ENCODE data around the gene GBX2. TPM values are rescaled to one million over a fixed set of nuclear protein-coding genes. Genes with fewer than 3 reads are reported as not detected.

GBX2 gene
- total and polyA plus RNA-seq, 9 of the 15 experiments (the other 6 are each of a cell fraction or from before 2014, with no cell fraction given) = 0.03 to 0.53 (median 0.27) TPM; not detected in 1

DNA sequence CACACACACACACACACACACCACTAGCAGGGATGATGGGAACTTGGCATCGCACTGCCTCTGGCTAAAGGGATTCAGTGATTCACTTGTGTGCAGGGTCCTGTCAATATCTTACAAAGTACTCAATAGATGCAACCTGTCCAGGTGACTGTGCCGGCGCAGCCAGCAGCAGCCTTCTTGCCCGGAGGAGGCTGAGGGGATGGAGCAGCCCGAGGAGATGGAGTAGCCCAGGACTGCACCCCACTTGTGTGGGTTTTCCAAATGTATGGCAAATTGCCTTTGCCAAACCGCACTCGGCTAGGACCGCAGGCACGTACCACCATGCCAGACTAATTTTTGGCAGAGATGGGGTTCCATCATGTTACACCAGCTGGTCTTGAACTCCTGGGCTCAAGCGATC, 31.1 kb downstream of the GBX2 start:
- Histone ChIP-seq H3K27ac (ENCODE audit: extremely low read depth, low read depth, low read length) (no peak overlapping the region), H3K4me2 (ENCODE audit: insufficient read depth, low read length) (no peak overlapping the region), H4K20me1 (replicated peaks; ENCODE audit: control insufficient read depth, insufficient read depth, low read length) (no peaks in the 10 kb centered on the region), H3K4me1 (replicated peaks in 1 of 2; ENCODE audit: control insufficient read depth in 2 of 2, insufficient read depth in 2 of 2, low read length in 2 of 2) (peaks cover 0 to 5% of the 10 kb centered on the region in 2 experiments; a peak in 2 of 5 replicates), H3K27me3 (ENCODE audit: control insufficient read depth in 2 of 2, insufficient read depth in 2 of 2, low read length in 2 of 2) (peaks cover 0 to 10% of the 10 kb centered on the region in 2 experiments; a peak in 1 of 5 replicates), H3K79me2 (ENCODE audit: control insufficient read depth, insufficient read depth, low read length) (no peaks in the 10 kb centered on the region), H3K36me3 (ENCODE audit: control insufficient read depth, insufficient read depth, low read length) (no peaks in the 10 kb centered on the region), H3K9me1 (ENCODE audit: control insufficient read depth, insufficient read depth, low read length) (no peaks in the 10 kb centered on the region), H3K9ac (ENCODE audit: insufficient read depth in 1 of 2, low read depth in 2 of 2, low read length in 2 of 2) (no peak overlapping the region), H3K9me3 (replicated peaks; ENCODE audit: control insufficient read depth, insufficient read depth, low read depth, low read length) (no peaks in the 10 kb centered on the region), H2AFZ (ENCODE audit: low read depth, low read length) (no peak overlapping the region), H3K4me3 (no peak overlapping the region)
- DNase-seq (ENCODE audit: extremely low read depth in 1 of 4, low spot score in 3 of 4) (no peak), ATAC-seq (no peak), FAIRE-seq (no peak)
- ChIA-PET CTCF (ENCODE audit: low intra/inter-chr PET ratio) (no interaction called here), POLR2A (no interaction called here)
- in situ Hi-C loops (cut with MboI) = no loop called here
- no TSS peak for BruUV-seq (replicated peaks)
- TF ChIP-seq ZNF436 (CRISPR knock-in tag; IDR thresholded peaks at IDR 0.05) (no peak), SREBF1 (IDR thresholded peaks at IDR 0.05; ENCODE audit: borderline replicate concordance, low read depth, low read length) (no peak), HDGF (IDR thresholded peaks at IDR 0.05) (no peak), SMAD4 (CRISPR knock-in tag; conservative IDR thresholded peaks at IDR 0.05) (no peak), ZNF324 (CRISPR knock-in tag; IDR thresholded peaks at IDR 0.05) (no peak), ZNF165 (CRISPR knock-in tag; IDR thresholded peaks at IDR 0.05; ENCODE audit: borderline replicate concordance) (no peak), ZNF316 (IDR thresholded peaks at IDR 0.05) (no peak), ZNF408 (CRISPR knock-in tag; IDR thresholded peaks at IDR 0.05; ENCODE audit: low read depth) (no peak), PPARD (CRISPR knock-in tag; IDR thresholded peaks at IDR 0.05) (no peak), PHF8 (IDR thresholded peaks at IDR 0.05; ENCODE audit: borderline replicate concordance, low read length) (no peak), ILF3 (IDR thresholded peaks at IDR 0.05; ENCODE audit: borderline replicate concordance) (no peak), HNRNPLL (IDR thresholded peaks at IDR 0.05; ENCODE audit: low read depth, low read length, poor library complexity, severe bottlenecking) (no peak), SREBF2 (CRISPR knock-in tag; IDR thresholded peaks at IDR 0.05) (no peak), CCAR2 (IDR thresholded peaks at IDR 0.05; ENCODE audit: low read depth, low read length) (no peak), XRCC4 (IDR thresholded peaks at IDR 0.05; ENCODE audit: extremely low read depth, insufficient read depth, insufficient read length) (no peak), ZNF354B (CRISPR knock-in tag; IDR thresholded peaks at IDR 0.05) (no peak)
- TF ChIP-seq, protein P1, sequence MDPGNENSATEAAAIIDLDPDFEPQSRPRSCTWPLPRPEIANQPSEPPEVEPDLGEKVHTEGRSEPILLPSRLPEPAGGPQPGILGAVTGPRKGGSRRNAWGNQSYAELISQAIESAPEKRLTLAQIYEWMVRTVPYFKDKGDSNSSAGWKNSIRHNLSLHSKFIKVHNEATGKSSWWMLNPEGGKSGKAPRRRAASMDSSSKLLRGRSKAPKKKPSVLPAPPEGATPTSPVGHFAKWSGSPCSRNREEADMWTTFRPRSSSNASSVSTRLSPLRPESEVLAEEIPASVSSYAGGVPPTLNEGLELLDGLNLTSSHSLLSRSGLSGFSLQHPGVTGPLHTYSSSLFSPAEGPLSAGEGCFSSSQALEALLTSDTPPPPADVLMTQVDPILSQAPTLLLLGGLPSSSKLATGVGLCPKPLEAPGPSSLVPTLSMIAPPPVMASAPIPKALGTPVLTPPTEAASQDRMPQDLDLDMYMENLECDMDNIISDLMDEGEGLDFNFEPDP (CRISPR knock-in tag; IDR thresholded peaks at IDR 0.05) = no peak
- TF ChIP-seq, protein P2, sequence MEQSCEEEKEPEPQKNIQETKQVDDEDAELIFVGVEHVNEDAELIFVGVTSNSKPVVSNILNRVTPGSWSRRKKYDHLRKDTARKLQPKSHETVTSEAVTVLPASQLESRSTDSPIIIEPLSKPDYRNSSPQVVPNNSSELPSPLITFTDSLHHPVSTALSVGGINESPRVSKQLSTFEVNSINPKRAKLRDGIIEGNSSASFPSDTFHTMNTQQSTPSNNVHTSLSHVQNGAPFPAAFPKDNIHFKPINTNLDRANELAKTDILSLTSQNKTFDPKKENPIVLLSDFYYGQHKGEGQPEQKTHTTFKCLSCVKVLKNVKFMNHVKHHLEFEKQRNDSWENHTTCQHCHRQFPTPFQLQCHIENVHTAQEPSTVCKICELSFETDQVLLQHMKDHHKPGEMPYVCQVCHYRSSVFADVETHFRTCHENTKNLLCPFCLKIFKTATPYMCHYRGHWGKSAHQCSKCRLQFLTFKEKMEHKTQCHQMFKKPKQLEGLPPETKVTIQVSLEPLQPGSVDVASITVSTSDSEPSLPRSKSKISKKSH (CRISPR knock-in tag; IDR thresholded peaks at IDR 0.05) = no peak
- TF ChIP-seq, protein P3, sequence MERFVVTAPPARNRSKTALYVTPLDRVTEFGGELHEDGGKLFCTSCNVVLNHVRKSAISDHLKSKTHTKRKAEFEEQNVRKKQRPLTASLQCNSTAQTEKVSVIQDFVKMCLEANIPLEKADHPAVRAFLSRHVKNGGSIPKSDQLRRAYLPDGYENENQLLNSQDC (CRISPR knock-in tag; IDR thresholded peaks at IDR 0.05) = no peak
- TF ChIP-seq, protein P4, sequence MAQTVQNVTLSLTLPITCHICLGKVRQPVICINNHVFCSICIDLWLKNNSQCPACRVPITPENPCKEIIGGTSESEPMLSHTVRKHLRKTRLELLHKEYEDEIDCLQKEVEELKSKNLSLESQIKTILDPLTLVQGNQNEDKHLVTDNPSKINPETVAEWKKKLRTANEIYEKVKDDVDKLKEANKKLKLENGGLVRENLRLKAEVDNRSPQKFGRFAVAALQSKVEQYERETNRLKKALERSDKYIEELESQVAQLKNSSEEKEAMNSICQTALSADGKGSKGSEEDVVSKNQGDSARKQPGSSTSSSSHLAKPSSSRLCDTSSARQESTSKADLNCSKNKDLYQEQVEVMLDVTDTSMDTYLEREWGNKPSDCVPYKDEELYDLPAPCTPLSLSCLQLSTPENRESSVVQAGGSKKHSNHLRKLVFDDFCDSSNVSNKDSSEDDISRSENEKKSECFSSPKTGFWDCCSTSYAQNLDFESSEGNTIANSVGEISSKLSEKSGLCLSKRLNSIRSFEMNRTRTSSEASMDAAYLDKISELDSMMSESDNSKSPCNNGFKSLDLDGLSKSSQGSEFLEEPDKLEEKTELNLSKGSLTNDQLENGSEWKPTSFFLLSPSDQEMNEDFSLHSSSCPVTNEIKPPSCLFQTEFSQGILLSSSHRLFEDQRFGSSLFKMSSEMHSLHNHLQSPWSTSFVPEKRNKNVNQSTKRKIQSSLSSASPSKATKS (CRISPR knock-in tag; IDR thresholded peaks at IDR 0.05) = no peak
- 55% methylated on average over 10 of the region's 10 CpGs for WGBS (ENCODE audit: insufficient coverage, low coverage, missing lambda C conversion rate)
- intact Hi-C loops (cut with micrococcal nuclease) = no loop called here

All from K562 (cell line).